Naive thymus-derived CD8-positive, alpha-beta T cell (primary cell): Measurements from ENCODE around the gene DCAF6. TPM values are rescaled to one million over a fixed set of nuclear protein-coding genes. Genes with fewer than 3 reads are reported as not detected.
"Not testable (repeated sequence)": the region's sequence is repeated elsewhere in the genome, so short reads cannot be mapped to it uniquely, and the experiment has no call there.

Experiments
- ATAC-seq, 2 donors: fragments of 150-1000 bp; cut with Tn5 transposase in 1 of 2; sonication (Bioruptor Pico), chemical (Tn5 transposase) in 1 of 2; 1 replicate in 1 of 2; 2 replicates in 1 of 2; pipeline ENCODE4 v1.10.0; 2021; ENCODE audit warnings: mild to moderate bottlenecking in 2 of 2, moderate library complexity in 2 of 2
- POLR2A ChIA-PET: fragments of 350-600 bp; sonication (Branson Sonifier 250); formaldehyde crosslinking; loops from one replicate; lab custom pipeline; 2021; ENCODE audit warnings: antibody characterized with exemption; lab: Charles Lee
- DNase-seq, 10 donors: peaks; one replicate each; pipeline versions ENCODE4 v3.0.0 to v3.0.0-alpha.2; 2020 to 2022
- H3K27ac Mint-ChIP-seq, 10 donors: one replicate each; pipeline ENCODE4 v1.8.0; 2020 to 2022; ENCODE audit warnings: mild to moderate bottlenecking in 10 of 10, mixed read lengths in 10 of 10, moderate library complexity in 4 of 10, inconsistent platforms in 1 of 10
- H3K27me3 Mint-ChIP-seq, 5 donors: one replicate each; pipeline ENCODE4 v1.8.0; 2021 to 2022; ENCODE audit warnings: mixed read lengths in 5 of 5
- H3K36me3 Mint-ChIP-seq, 3 donors: one replicate each; pipeline ENCODE4 v1.8.0; 2020 to 2022; ENCODE audit warnings: mixed read lengths in 3 of 3, mild to moderate bottlenecking in 2 of 3, inconsistent platforms in 1 of 3
- H3K4me1 Mint-ChIP-seq, 4 donors: one replicate each; pipeline ENCODE4 v1.8.0; 2021 to 2022; ENCODE audit warnings: mixed read lengths in 4 of 4
- H3K4me3 Mint-ChIP-seq, 10 donors: one replicate each; pipeline ENCODE4 v1.8.0; 2020 to 2022; ENCODE audit warnings: mild to moderate bottlenecking in 10 of 10, mixed read lengths in 10 of 10, moderate library complexity in 6 of 10, inconsistent platforms in 1 of 10
- H3K9me3 Mint-ChIP-seq, 9 donors: one replicate each; pipeline ENCODE4 v1.8.0; 2020 to 2022; ENCODE audit warnings: mixed read lengths in 9 of 9, mild to moderate bottlenecking in 3 of 9, inconsistent platforms in 1 of 9, moderate library complexity in 1 of 9
- polyA plus RNA-seq, 3 donors: library from polyadenylated mRNA; unstranded; fragments of 300-500 nt; fragmentation: Illumina TruSeq; gene quantifications; one replicate each; pipeline ENCODE4 v1.2.3, GENCODE V29; 2021
- total RNA-seq, 8 experiments: library from RNA in 2 of 8; stranded (reverse) in 2 of 8; gene quantifications; one replicate each; pipeline ENCODE4 v1.2.3 and lab custom pipeline; 2021 to 2026

The DCAF6 gene
- total and polyA plus RNA-seq, 5 experiments from 2014 or later = 5.7 to 30.1 (median 10.0) TPM

- peaks cover 0 to 13% (median 4%) of the 10 kb centered on the region in 4 donors for H3K4me1 Mint-ChIP-seq
- H3K4me3 Mint-ChIP-seq = no peak overlapping the region
- H3K9me3 Mint-ChIP-seq = no peaks in the 10 kb centered on the region
- no peak overlapping the region for H3K27ac Mint-ChIP-seq
- POLR2A ChIA-PET = interaction anchor here (0.7 kb wide), 1 partner anchor 215 kb away, joined by 4 read pairs; no protein-coding TSS in a partner anchor
- DNase-seq (no peak), ATAC-seq (no peak)
- H3K27me3 Mint-ChIP-seq = no peaks in the 10 kb centered on the region
- peaks cover 0 to 35% (median 28%) of the 10 kb centered on the region in 3 donors for H3K36me3 Mint-ChIP-seq
Measured at GRCh38 chr1:168050307-168050706, 113.8 kb downstream of the DCAF6 start.

GRCh38 chr1:168050880-168051279 lies 114.4 kb downstream of the DCAF6 start:
- POLR2A ChIA-PET = no interaction called here
- Mint-ChIP-seq H3K9me3 (peaks cover 0 to 3% (median 2%) of the 10 kb centered on the region in 9 donors), H3K27me3 (no peaks in the 10 kb centered on the region), H3K36me3 (peaks cover 0 to 32% (median 27%) of the 10 kb centered on the region in 3 donors), H3K4me1 (peaks cover 0 to 13% (median 4%) of the 10 kb centered on the region in 4 donors), H3K4me3 (no peak overlapping the region), H3K27ac (no peak overlapping the region)
- ATAC-seq (no peak), DNase-seq (no peak)

DNA sequence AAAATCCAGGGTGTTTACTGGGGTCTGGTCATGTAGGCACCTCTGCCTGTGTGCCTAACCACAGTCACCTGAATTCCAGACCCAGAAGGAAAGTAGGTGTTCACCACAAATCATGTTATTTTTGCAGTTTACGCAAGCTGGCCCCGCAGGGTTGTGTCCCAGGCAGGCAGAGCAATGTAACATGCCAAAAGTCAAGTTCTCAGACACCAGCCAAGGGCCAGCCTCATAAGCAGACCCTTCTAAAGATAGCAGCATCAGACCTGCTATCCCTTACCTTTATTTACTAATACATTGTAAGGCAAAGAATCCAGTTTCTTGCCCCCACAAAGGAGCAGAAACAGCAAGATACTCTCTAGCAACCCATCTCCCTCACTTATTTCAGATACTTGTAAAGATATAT lies 117.2 kb downstream of the DCAF6 start:
- Mint-ChIP-seq H3K36me3 (peaks cover 0 to 41% (median 19%) of the 10 kb centered on the region in 3 donors), H3K27me3 (no peaks in the 10 kb centered on the region), H3K27ac (no peak overlapping the region), H3K4me1 (peaks cover 0 to 13% (median 4%) of the 10 kb centered on the region in 4 donors), H3K4me3 (no peak overlapping the region), H3K9me3 (peaks cover 0 to 5% (median 2%) of the 10 kb centered on the region in 9 donors)
- POLR2A ChIA-PET = no interaction called here
- DNase-seq = no peak
- ATAC-seq = no peak

- Mint-ChIP-seq H3K27me3 (no peaks in the 10 kb centered on the region), H3K36me3 (peaks cover 0 to 40% (median 16%) of the 10 kb centered on the region in 3 donors), H3K4me1 (peaks cover 0 to 13% (median 4%) of the 10 kb centered on the region in 4 donors), H3K4me3 (no peak overlapping the region), H3K9me3 (peaks cover 0 to 5% (median 2%) of the 10 kb centered on the region in 9 donors), H3K27ac (peak overlapping the region in 1 of 10 donors; percentile 25)
- ATAC-seq = no peak
- DNase-seq = no peak
- POLR2A ChIA-PET = no interaction called here
Measured at GRCh38 chr1:168054117-168054516, 117.6 kb downstream of the DCAF6 start.

GRCh38 chr1:168056152-168056551 lies 119.7 kb downstream of the DCAF6 start:
- H3K36me3 Mint-ChIP-seq = peaks cover 0 to 42% (median 15%) of the 10 kb centered on the region in 3 donors
- H3K4me1 Mint-ChIP-seq = peaks cover 0 to 13% (median 4%) of the 10 kb centered on the region in 4 donors
- DNase-seq, H3K27me3 Mint-ChIP-seq, POLR2A ChIA-PET, H3K9me3 Mint-ChIP-seq, H3K4me3 Mint-ChIP-seq, H3K27ac Mint-ChIP-seq: not testable (repeated sequence)
- peak in 1 of 2 donors; percentile 90 for ATAC-seq

DNA sequence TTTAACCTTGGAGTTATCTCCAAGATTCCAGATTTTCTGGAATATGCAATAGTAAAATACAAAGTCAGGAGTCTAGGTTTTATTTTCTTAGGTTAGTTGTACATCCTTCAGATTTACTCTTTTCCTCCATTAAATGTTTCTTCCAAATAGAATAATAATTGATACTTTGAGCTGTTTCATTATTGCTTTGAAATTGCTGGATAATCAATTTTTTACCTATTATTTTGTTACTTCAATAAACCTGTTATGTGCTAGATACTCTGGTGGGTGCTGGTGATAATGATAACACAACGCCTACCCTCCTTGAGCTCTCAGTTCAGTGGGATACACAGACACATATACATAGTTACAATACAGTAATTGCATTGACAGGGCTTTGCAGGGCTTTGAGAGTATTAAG lies 120.9 kb downstream of the DCAF6 start:
- Mint-ChIP-seq H3K36me3 (peaks cover 0 to 38% (median 11%) of the 10 kb centered on the region in 3 donors), H3K9me3 (peaks cover 0 to 5% (median 2%) of the 10 kb centered on the region in 9 donors), H3K27ac (no peak overlapping the region), H3K4me3 (no peak overlapping the region), H3K27me3 (no peaks in the 10 kb centered on the region), H3K4me1 (peaks cover 0 to 13% (median 4%) of the 10 kb centered on the region in 4 donors)
- ATAC-seq = no peak
- DNase-seq = no peak
- POLR2A ChIA-PET = no interaction called here

DNA sequence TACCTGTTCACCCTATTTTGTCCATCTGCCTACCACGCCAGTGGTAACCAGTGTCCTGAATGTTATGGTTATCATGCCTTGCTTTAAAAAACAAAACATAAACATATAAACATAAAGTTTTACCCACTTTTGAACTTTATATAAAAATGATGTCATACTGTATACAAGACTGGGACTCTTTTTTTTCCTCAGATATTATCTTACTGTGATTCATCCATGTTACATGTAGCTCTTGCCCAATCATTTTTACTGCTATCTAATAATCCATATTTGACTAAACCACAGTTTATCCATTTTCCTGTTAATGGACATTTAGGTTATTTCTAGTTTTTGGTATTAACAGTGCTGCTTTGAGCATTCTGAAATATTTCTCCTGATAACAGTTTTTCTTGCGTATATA lies 121.4 kb downstream of the DCAF6 start:
- H3K4me3 Mint-ChIP-seq = no peak overlapping the region
- H3K27me3 Mint-ChIP-seq = no peaks in the 10 kb centered on the region
- ATAC-seq (no peak), DNase-seq (no peak)
- peaks cover 0 to 5% (median 2%) of the 10 kb centered on the region in 9 donors for H3K9me3 Mint-ChIP-seq
- no peak overlapping the region for H3K27ac Mint-ChIP-seq
- H3K4me1 Mint-ChIP-seq = peaks cover 0 to 9% (median 3%) of the 10 kb centered on the region in 4 donors
- peaks cover 0 to 32% (median 11%) of the 10 kb centered on the region in 3 donors for H3K36me3 Mint-ChIP-seq
- POLR2A ChIA-PET = no interaction called here

DNA sequence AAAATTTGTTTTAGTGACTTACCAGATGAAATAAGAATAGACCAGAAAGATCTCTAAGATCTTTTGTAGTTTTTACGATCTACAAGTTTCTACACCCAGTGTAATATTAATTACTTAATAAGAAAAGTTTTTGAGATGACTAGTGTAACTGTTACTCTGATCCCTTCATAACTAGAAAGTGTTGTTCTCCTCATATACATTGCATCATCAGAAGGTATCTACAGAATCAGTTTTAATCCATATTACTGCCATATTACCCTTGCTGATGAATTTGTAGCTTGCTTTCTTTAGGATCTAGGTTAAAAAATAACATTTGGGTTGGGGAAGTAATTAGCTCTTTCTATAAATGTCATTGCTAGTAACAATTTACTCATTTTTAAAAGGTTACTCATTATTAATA lies 127.7 kb downstream of the DCAF6 start:
- Mint-ChIP-seq H3K9me3 (no peaks in the 10 kb centered on the region), H3K27ac (no peak overlapping the region), H3K4me3 (no peak overlapping the region), H3K27me3 (no peaks in the 10 kb centered on the region), H3K4me1 (peaks cover 0 to 1% (median 0%) of the 10 kb centered on the region in 4 donors), H3K36me3 (peaks cover 5 to 66% (median 12%) of the 10 kb centered on the region in 3 donors)
- ATAC-seq (no peak), DNase-seq (no peak)
- POLR2A ChIA-PET = interaction anchor here (0.6 kb wide), 1 partner anchor 622 kb away, joined by 5 read pairs; no protein-coding TSS in a partner anchor

GRCh38 chr1:168065506-168065905 lies 129.0 kb downstream of the DCAF6 start:
- no peak overlapping the region for H3K27ac Mint-ChIP-seq
- peaks cover 0 to 1% (median 0%) of the 10 kb centered on the region in 4 donors for H3K4me1 Mint-ChIP-seq
- DNase-seq (no peak), ATAC-seq (no peak)
- POLR2A ChIA-PET = no interaction called here
- H3K36me3 Mint-ChIP-seq = peaks cover 5 to 67% (median 16%) of the 10 kb centered on the region in 3 donors
- H3K9me3 Mint-ChIP-seq = no peaks in the 10 kb centered on the region
- H3K27me3 Mint-ChIP-seq = no peaks in the 10 kb centered on the region
- no peak overlapping the region for H3K4me3 Mint-ChIP-seq

GRCh38 chr1:168069384-168069783 lies 132.9 kb downstream of the DCAF6 start:
- Mint-ChIP-seq H3K36me3 (peaks cover 9 to 81% (median 22%) of the 10 kb centered on the region in 3 donors), H3K27me3 (no peaks in the 10 kb centered on the region), H3K4me3 (no peak overlapping the region), H3K4me1 (no peaks in the 10 kb centered on the region), H3K9me3 (no peaks in the 10 kb centered on the region), H3K27ac (no peak overlapping the region)
- no peak for ATAC-seq
- POLR2A ChIA-PET = no interaction called here
- DNase-seq = no peak

DNA sequence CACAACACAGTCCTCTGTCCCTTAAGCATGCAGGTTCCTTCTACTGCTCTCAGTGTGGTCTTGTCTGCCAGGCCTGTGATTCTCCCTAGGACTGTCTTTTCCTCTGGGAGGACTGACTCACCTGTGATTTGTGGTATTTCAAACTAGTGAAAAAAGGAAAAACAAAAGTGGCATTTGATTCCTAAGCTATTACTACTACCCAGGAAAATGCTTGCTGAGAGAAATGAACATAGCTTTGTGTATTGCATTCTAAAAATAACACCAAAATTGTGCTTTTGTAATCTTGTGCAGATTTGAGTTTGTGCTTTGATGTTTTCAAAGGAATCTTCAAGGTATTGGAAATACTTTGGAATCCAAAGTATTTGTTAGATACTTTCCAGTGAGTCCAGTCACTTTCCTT lies 143.3 kb downstream of the DCAF6 start:
- Mint-ChIP-seq H3K27ac (peak overlapping the region in 2 of 10 donors; percentile 67 to 73), H3K4me1 (peaks cover 0 to 2% (median 1%) of the 10 kb centered on the region in 4 donors), H3K4me3 (no peak overlapping the region), H3K27me3 (peaks cover 0 to 1% (median 0%) of the 10 kb centered on the region in 5 donors), H3K9me3 (no peaks in the 10 kb centered on the region), H3K36me3 (peaks cover 0 to 17% (median 6%) of the 10 kb centered on the region in 3 donors)
- ATAC-seq (no peak), DNase-seq (no peak)
- POLR2A ChIA-PET = no interaction called here

DNA sequence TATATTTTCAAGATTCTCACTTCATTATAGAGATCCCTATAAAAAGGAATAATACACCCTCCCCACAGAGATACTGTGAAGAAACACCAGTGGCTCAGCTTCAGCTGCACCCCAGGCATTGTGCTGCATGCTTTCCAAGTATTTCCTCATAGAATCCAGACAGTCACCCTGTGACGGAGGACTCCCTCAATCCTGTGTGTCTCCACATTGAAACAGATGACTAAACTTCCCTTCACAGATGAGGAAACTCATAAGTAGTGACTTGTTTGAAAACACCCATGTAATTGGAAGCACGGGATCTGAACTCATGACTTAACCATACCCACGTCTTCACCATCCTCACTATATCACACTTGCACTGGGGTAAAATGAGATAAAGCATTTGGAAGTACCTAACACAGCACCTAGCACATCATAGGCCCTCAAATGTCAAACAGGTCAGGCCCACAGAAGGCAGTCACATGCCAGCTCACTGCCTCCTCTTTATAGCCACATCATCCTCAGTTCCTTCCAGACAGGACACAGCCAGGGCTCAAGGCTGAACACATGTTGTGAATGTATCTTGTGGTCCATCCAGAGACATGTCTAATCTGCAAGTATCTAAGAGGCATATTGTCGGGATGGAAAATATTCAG lies 145.0 kb downstream of the DCAF6 start:
- peaks cover 0 to 3% (median 0%) of the 10 kb centered on the region in 5 donors for H3K27me3 Mint-ChIP-seq
- no peak overlapping the region for H3K4me3 Mint-ChIP-seq
- H3K36me3 Mint-ChIP-seq = peaks cover 0 to 5% (median 3%) of the 10 kb centered on the region in 3 donors
- ATAC-seq (no peak), DNase-seq (no peak)
- peaks cover 0 to 4% (median 3%) of the 10 kb centered on the region in 4 donors for H3K4me1 Mint-ChIP-seq
- POLR2A ChIA-PET = no interaction called here
- H3K9me3 Mint-ChIP-seq = no peaks in the 10 kb centered on the region
- H3K27ac Mint-ChIP-seq = peak overlapping the region in 8 of 10 donors; percentile 5 to 80 (median 38)
